ENCODE results near the gene TAB2. TPM values are rescaled to one million over a fixed set of nuclear protein-coding genes. Genes with fewer than 3 reads are reported as not detected.

The TAB2 gene
- total and polyA plus RNA-seq, 9 of the 15 experiments (the other 6 are each of a cell fraction or from before 2014, with no cell fraction given), result 9.1 to 38.3 (median 18.6) TPM

- CTCF ChIA-PET (ENCODE audit: low intra/inter-chr PET ratio), result no interaction called here
- no peak overlapping the region for H3K4me2 ChIP-seq (ENCODE audit: insufficient read depth, low read length)
These were observed 10.5 kb upstream of the TAB2 start for GRCh38 chr6:149306967-149307366.

More at GRCh38 chr6:149306967-149307366, 10.5 kb upstream of the TAB2 start:
- intact Hi-C loops (cut with micrococcal nuclease) (no loop called here), in situ Hi-C loops (cut with MboI) (no loop called here)
- no peak overlapping the region for H3K9ac ChIP-seq (ENCODE audit: insufficient read depth in 1 of 2, low read depth in 2 of 2, low read length in 2 of 2)
- H3K9me3 ChIP-seq (replicated peaks; ENCODE audit: control insufficient read depth, insufficient read depth, low read depth, low read length), result no peaks in the 10 kb centered on the region
- H3K36me3 ChIP-seq (ENCODE audit: control insufficient read depth, insufficient read depth, low read length), result no peaks in the 10 kb centered on the region
- TF ChIP-seq ZNF280A (IDR thresholded peaks at IDR 0.05; ENCODE audit: low read depth, partially characterized antibody) (no peak), FOXP4 (CRISPR knock-in tag; IDR thresholded peaks at IDR 0.05; ENCODE audit: borderline replicate concordance) (no peak), RB1 (IDR thresholded peaks at IDR 0.05; ENCODE audit: low read depth) (no peak), E2F3 (CRISPR knock-in tag; IDR thresholded peaks at IDR 0.05) (no peak), HDAC1 (IDR thresholded peaks at IDR 0.05) (no peak), BRF1 (IDR thresholded peaks at IDR 0.05; ENCODE audit: borderline replicate concordance, extremely low read depth, insufficient read length) (no peak), CBFB (CRISPR knock-in tag; IDR thresholded peaks at IDR 0.05) (no peak), ATF7 (IDR thresholded peaks at IDR 0.05) (no peak), CBFA2T3 (IDR thresholded peaks at IDR 0.05) (no peak), TARDBP (IDR thresholded peaks at IDR 0.05) (no peak), GATAD2A (IDR thresholded peaks at IDR 0.05) (no peak), L3MBTL2 (IDR thresholded peaks at IDR 0.05) (no peak), TCF3 (CRISPR knock-in tag; IDR thresholded peaks at IDR 0.05) (no peak), ZNF764 (CRISPR knock-in tag; IDR thresholded peaks at IDR 0.05; ENCODE audit: low read depth) (no peak), HBP1 (CRISPR knock-in tag; IDR thresholded peaks at IDR 0.05) (no peak)
- POLR2A ChIA-PET, result no interaction called here
- H3K79me2 ChIP-seq (ENCODE audit: control insufficient read depth, insufficient read depth, low read length), result no peaks in the 10 kb centered on the region
- no peak for DNase-seq (ENCODE audit: extremely low read depth in 1 of 4, low spot score in 3 of 4)
- BruUV-seq (replicated peaks), result no TSS peak
- no peak overlapping the region for H2AFZ ChIP-seq (ENCODE audit: low read depth, low read length)
- no peaks in the 10 kb centered on the region for H3K4me1 ChIP-seq (replicated peaks in 1 of 2; ENCODE audit: control insufficient read depth in 2 of 2, insufficient read depth in 2 of 2, low read length in 2 of 2)
- H3K4me3 ChIP-seq, result no peak overlapping the region
- 5% methylated on average over 3 of the region's 3 CpGs for WGBS (ENCODE audit: insufficient coverage, low coverage, missing lambda C conversion rate)
- H3K9me1 ChIP-seq (ENCODE audit: control insufficient read depth, insufficient read depth, low read length), result no peaks in the 10 kb centered on the region
- no peak for ATAC-seq
- no peak for FAIRE-seq
- H4K20me1 ChIP-seq (replicated peaks; ENCODE audit: control insufficient read depth, insufficient read depth, low read length), result no peaks in the 10 kb centered on the region
- no peak overlapping the region for H3K27ac ChIP-seq (ENCODE audit: extremely low read depth, low read depth, low read length)
- H3K27me3 ChIP-seq (ENCODE audit: control insufficient read depth in 2 of 2, insufficient read depth in 2 of 2, low read length in 2 of 2), result peaks cover 4 to 6% of the 10 kb centered on the region in 2 experiments; a peak in 4 of 5 replicates
